Osteocyte (in vitro differentiated cells): Measurements from ENCODE around the gene ABHD5. TPM values are rescaled to one million over a fixed set of nuclear protein-coding genes. Genes with fewer than 3 reads are reported as not detected.

Experiments used
- DNase-seq: peaks from one replicate; pipeline ENCODE4 v3.0.0; 2021; ENCODE audit warnings: mixed read lengths; ENCODE audit not compliant: unreplicated experiment; ENCODE audit errors: extremely low spot score
- H3K27ac Mint-ChIP-seq: one replicate; pipeline ENCODE4 v1.8.0; 2021; ENCODE audit warnings: mild to moderate bottlenecking, mixed read lengths; ENCODE audit not compliant: unreplicated experiment
- H3K27me3 Mint-ChIP-seq: one replicate; pipeline ENCODE4 v1.8.0; 2021; ENCODE audit warnings: mixed read lengths; ENCODE audit not compliant: unreplicated experiment
- H3K36me3 Mint-ChIP-seq: one replicate; pipeline ENCODE4 v1.8.0; 2021; ENCODE audit warnings: mixed read lengths; ENCODE audit not compliant: unreplicated experiment
- H3K4me1 Mint-ChIP-seq: one replicate; pipeline ENCODE4 v1.8.0; 2021; ENCODE audit warnings: mixed read lengths; ENCODE audit not compliant: unreplicated experiment
- H3K4me3 Mint-ChIP-seq: one replicate; pipeline ENCODE4 v1.8.0; 2021; ENCODE audit warnings: mild to moderate bottlenecking, moderate library complexity, mixed read lengths; ENCODE audit not compliant: unreplicated experiment
- H3K9me3 Mint-ChIP-seq: one replicate; pipeline ENCODE4 v1.8.0; 2021; ENCODE audit warnings: mixed read lengths; ENCODE audit not compliant: unreplicated experiment
- CTCF ChIP-seq: fragments of 200-600 bp; sonication (generic); IDR thresholded peaks from 2 replicates; pipeline ENCODE4 v1.5.0; 2021; ENCODE audit warnings: antibody characterized with exemption, mild to moderate bottlenecking, moderate library complexity
- total RNA-seq: library from RNA; stranded (reverse); gene quantifications from 2 replicates; pipeline ENCODE4 v1.2.1, GENCODE V29; 2021

Gene ABHD5
- total RNA-seq, 1 donor from 2014 or later, result 10.2 TPM

- Mint-ChIP-seq H3K4me3 (no peak overlapping the region), H3K27ac (no peak overlapping the region), H3K9me3 (no peaks in the 10 kb centered on the region), H3K4me1 (peaks cover 22% of the 10 kb centered on the region), H3K36me3 (no peaks in the 10 kb centered on the region), H3K27me3 (no peaks in the 10 kb centered on the region)
- no peak for TF ChIP-seq CTCF
- DNase-seq, result no peak
Measured at GRCh38 chr3:43757666-43758321, 67.1 kb downstream of the ABHD5 start.

DNA sequence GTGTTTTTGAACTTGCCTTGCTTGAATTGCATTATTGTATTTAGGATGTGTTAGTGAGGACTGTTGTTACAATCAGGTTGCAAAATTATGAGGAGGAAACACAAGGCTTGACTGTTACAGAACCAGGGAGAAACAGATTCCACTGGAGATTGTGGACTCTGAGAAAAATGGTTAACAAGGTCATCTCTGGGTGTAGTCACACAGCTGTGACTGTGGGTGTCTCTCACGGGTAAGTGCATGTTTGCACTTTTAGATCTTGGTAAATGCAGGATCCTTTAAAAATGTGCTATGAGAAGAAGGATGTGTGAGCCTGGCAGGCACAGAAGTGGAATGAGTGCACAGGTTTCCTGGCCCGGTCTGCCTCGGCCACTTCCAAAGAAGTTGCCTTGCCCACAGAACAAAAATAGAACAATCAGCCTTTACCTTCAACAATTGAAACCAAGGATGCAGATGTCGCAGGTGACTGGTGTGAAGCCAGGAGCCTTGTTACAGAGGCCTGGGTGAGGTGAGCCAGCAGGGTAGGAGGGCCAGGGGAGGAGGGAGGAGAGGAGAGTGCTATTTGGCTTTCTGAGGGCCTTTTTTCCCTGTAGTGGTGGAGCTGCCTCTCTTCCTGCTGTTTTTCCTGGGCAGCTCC lies 68.0 kb downstream of the ABHD5 start:
- no peak for TF ChIP-seq CTCF
- DNase-seq, result no peak
- Mint-ChIP-seq H3K4me3 (no peak overlapping the region), H3K36me3 (no peaks in the 10 kb centered on the region), H3K27me3 (no peaks in the 10 kb centered on the region), H3K9me3 (no peaks in the 10 kb centered on the region), H3K27ac (peak overlapping the region; percentile 31), H3K4me1 (peaks cover 19% of the 10 kb centered on the region)

GRCh38 chr3:43759297-43759782 lies 68.6 kb downstream of the ABHD5 start:
- TF ChIP-seq CTCF, result peak; percentile 14
- no peak for DNase-seq
- no peaks in the 10 kb centered on the region for H3K9me3 Mint-ChIP-seq
- peaks cover 13% of the 10 kb centered on the region for H3K4me1 Mint-ChIP-seq
- no peaks in the 10 kb centered on the region for H3K27me3 Mint-ChIP-seq
- no peak overlapping the region for H3K4me3 Mint-ChIP-seq
- H3K27ac Mint-ChIP-seq, result peak overlapping the region; percentile 31
- no peaks in the 10 kb centered on the region for H3K36me3 Mint-ChIP-seq

DNA sequence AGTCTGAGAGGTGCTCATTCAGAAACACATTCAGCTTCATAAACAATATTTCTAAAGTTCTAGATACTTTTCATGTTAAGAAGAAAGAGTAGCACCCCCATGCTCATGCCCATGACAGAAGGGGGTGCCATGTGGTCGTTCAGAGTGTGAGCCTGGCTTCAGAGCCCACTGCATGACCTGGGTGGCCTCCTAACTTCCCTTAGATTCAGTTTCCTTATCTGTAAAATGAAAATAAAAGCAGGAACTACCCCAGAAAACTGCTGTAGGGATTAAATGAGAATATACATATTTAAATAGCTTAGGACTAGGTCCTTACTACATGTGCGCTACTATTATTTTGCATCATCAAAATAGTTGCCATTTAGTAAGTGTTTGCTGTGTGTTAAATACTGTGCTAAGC lies 69.2 kb downstream of the ABHD5 start:
- H3K27ac Mint-ChIP-seq, result no peak overlapping the region
- H3K9me3 Mint-ChIP-seq, result no peaks in the 10 kb centered on the region
- TF ChIP-seq CTCF, result no peak
- DNase-seq, result no peak
- H3K4me1 Mint-ChIP-seq, result peaks cover 10% of the 10 kb centered on the region
- H3K36me3 Mint-ChIP-seq, result no peaks in the 10 kb centered on the region
- H3K4me3 Mint-ChIP-seq, result no peak overlapping the region
- H3K27me3 Mint-ChIP-seq, result no peaks in the 10 kb centered on the region

DNA sequence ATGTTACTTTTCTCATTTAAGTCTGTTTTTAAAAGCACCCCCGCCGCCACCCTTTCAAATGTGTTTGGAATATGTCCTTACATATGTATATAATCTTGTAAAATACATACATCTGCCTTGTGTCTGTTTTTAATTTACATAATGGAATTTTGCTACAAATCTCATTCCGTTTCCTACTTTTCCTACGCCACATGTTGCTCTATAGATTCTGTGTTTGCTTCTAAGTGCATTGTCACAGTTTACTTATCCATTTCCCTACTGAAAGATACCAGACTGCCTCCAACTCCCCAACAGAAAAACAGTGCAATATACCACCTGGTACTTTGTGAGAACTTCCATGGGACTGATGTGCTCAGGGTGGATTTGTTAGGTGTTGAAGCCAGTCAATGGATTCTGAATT lies 70.2 kb downstream of the ABHD5 start:
- Mint-ChIP-seq H3K36me3 (no peaks in the 10 kb centered on the region), H3K27ac (no peak overlapping the region), H3K27me3 (no peaks in the 10 kb centered on the region), H3K4me3 (no peak overlapping the region), H3K9me3 (no peaks in the 10 kb centered on the region), H3K4me1 (peaks cover 10% of the 10 kb centered on the region)
- no peak for DNase-seq
- no peak for TF ChIP-seq CTCF
